SK-N-SH treated with all-trans-retinoic acid at 6 μM for 48 hours (cell line): Measurements from ENCODE around the gene PTH1R.

Experiments used
- ATAC-seq: fragments of 200-7000 bp; cut with Tn5 transposase; 3 replicates; pipeline ENCODE4 v1.9.1; 2020; ENCODE audit warnings: mild to moderate bottlenecking, moderate library complexity
- ARNTL ChIP-seq: fragments of 450-650 bp; formaldehyde crosslinking; IDR thresholded peaks from 2 replicates; pipeline ENCODE4 v1.5.0; 2020; ENCODE audit warnings: low read depth, mild to moderate bottlenecking, moderate library complexity, borderline replicate concordance
- BACH2 ChIP-seq: fragments of 250-450 bp; sonication (Bioruptor Pico); IDR thresholded peaks from 2 replicates; pipeline ENCODE4 v1.9.0; 2021; ENCODE audit warnings: mild to moderate bottlenecking, borderline replicate concordance
- CSDC2 ChIP-seq: fragments of 250-450 bp; sonication (Bioruptor Pico); IDR thresholded peaks from 2 replicates; pipeline ENCODE4 v1.5.0; 2020; ENCODE audit warnings: mild to moderate bottlenecking, moderate library complexity
- ESRRG ChIP-seq: fragments of 250-450 bp; sonication (Bioruptor Pico); IDR thresholded peaks from 2 replicates; pipeline ENCODE4 v1.6.1; 2021; ENCODE audit warnings: mild to moderate bottlenecking
- GLIS3 ChIP-seq: fragments of 250-450 bp; sonication (Bioruptor Pico); IDR thresholded peaks from 2 replicates; pipeline ENCODE4 v1.5.0; 2020; ENCODE audit warnings: mild to moderate bottlenecking, moderate library complexity
- ISL1 ChIP-seq: fragments of 250-450 bp; sonication (Bioruptor Pico); IDR thresholded peaks from 2 replicates; pipeline ENCODE4 v2.1.2; 2022; ENCODE audit warnings: mild to moderate bottlenecking, moderate library complexity
- OSR1 ChIP-seq: fragments of 250-450 bp; sonication (Bioruptor Pico); IDR thresholded peaks from 2 replicates; pipeline ENCODE4 v1.8.0; 2022; ENCODE audit warnings: moderate library complexity, mild to moderate bottlenecking, inconsistent platforms
- PPARA ChIP-seq: fragments of 250-450 bp; sonication (Bioruptor Pico); IDR thresholded peaks from 2 replicates; pipeline ENCODE4 v1.5.0; 2020; ENCODE audit warnings: mild to moderate bottlenecking, borderline replicate concordance
- RARB ChIP-seq: fragments of 250-450 bp; sonication (Bioruptor Pico); IDR thresholded peaks from 2 replicates; pipeline ENCODE4 v1.8.0; 2021; ENCODE audit warnings: mild to moderate bottlenecking, moderate library complexity
- TCF4 ChIP-seq: fragments of 250-450 bp; sonication (Bioruptor Pico); IDR thresholded peaks from 2 replicates; pipeline ENCODE4 v1.8.0; 2021; ENCODE audit warnings: mild to moderate bottlenecking, moderate library complexity, borderline replicate concordance
- TOX ChIP-seq: fragments of 250-450 bp; sonication (Bioruptor Pico); IDR thresholded peaks from 2 replicates; pipeline ENCODE4 v1.8.0; 2021; ENCODE audit warnings: mild to moderate bottlenecking, moderate library complexity, borderline replicate concordance
- ZC3H10 ChIP-seq: fragments of 250-450 bp; sonication (Bioruptor Pico); IDR thresholded peaks from 2 replicates; pipeline ENCODE4 v1.5.1; 2021; ENCODE audit warnings: mild to moderate bottlenecking, moderate library complexity
- ZFP3 ChIP-seq: fragments of 250-450 bp; sonication (Bioruptor Pico); IDR thresholded peaks from 2 replicates; pipeline ENCODE4 v1.5.0; 2020; ENCODE audit warnings: mild to moderate bottlenecking, moderate library complexity
- ZNF565 ChIP-seq: fragments of 450-650 bp; formaldehyde crosslinking; conservative IDR thresholded peaks from 2 replicates; pipeline ENCODE4 v1.5.0; 2020; ENCODE audit warnings: low read depth, mild to moderate bottlenecking, moderate library complexity
- ZNF70 ChIP-seq: fragments of 450-650 bp; formaldehyde crosslinking; IDR thresholded peaks from 2 replicates; pipeline ENCODE4 v1.5.0; 2020; ENCODE audit warnings: mild to moderate bottlenecking, moderate library complexity
- ZNF8 ChIP-seq: fragments of 450-650 bp; formaldehyde crosslinking; IDR thresholded peaks from 2 replicates; pipeline ENCODE4 v1.5.0; 2020; ENCODE audit warnings: mild to moderate bottlenecking, moderate library complexity
- TF ChIP-seq, protein P1 (sequence below): fragments of 250-450 bp; sonication (Bioruptor Pico); IDR thresholded peaks from 2 replicates; pipeline ENCODE4 v1.8.0; 2021; ENCODE audit warnings: low read depth, mild to moderate bottlenecking, moderate library complexity, borderline replicate concordance
- TF ChIP-seq, protein P2 (sequence below): fragments of 250-450 bp; sonication (Bioruptor Pico); IDR thresholded peaks from 2 replicates; pipeline ENCODE4 v1.5.0; 2020; ENCODE audit warnings: mild to moderate bottlenecking, moderate library complexity
- TF ChIP-seq, protein P3 (sequence below): fragments of 250-450 bp; sonication (Bioruptor Pico); IDR thresholded peaks from 2 replicates; pipeline ENCODE4 v1.8.0; 2020; ENCODE audit warnings: mild to moderate bottlenecking, moderate library complexity, borderline replicate concordance
- TF ChIP-seq, protein P4 (sequence below): fragments of 250-450 bp; sonication (Bioruptor Pico); IDR thresholded peaks from 2 replicates; pipeline ENCODE4 v1.5.1; 2021; ENCODE audit warnings: mild to moderate bottlenecking, moderate library complexity
- TF ChIP-seq, protein P5 (sequence below): fragments of 250-450 bp; sonication (Bioruptor Pico); IDR thresholded peaks from 2 replicates; pipeline ENCODE4 v1.5.1; 2020; ENCODE audit warnings: low read depth, mild to moderate bottlenecking, moderate library complexity

Gene PTH1R

DNA sequence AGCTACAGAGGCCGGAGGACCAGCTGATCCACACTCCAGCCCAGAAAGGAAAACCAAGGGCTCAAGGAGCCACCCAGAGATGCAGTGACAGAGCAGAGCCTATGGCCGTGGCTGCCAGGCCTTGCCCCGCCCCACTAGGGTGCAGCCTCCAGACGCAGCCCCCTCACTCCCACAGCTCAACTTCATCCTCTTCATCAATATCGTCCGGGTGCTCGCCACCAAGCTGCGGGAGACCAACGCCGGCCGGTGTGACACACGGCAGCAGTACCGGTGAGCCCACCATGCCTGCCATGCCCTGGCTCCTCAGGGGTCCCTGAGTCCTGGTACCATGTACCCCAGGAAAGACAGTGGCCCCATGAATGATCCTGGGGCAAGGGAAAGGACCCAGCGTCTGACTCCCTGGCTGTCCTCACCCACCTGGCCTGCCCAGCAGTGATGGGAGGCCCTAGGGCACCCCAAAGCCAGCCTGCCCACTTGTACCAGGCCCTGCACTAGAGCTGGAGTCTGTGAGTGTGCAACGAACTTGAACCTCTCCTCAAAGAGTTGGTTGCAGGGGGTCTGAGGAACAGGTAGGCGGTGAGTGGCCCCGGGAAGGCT lies 24.2 kb downstream of the PTH1R start:
- no peak for TF ChIP-seq GLIS3 (CRISPR knock-in tag)
- TF ChIP-seq ESRRG = no peak
- TF ChIP-seq TCF4 (CRISPR knock-in tag) = no peak
- TF ChIP-seq, protein P1, sequence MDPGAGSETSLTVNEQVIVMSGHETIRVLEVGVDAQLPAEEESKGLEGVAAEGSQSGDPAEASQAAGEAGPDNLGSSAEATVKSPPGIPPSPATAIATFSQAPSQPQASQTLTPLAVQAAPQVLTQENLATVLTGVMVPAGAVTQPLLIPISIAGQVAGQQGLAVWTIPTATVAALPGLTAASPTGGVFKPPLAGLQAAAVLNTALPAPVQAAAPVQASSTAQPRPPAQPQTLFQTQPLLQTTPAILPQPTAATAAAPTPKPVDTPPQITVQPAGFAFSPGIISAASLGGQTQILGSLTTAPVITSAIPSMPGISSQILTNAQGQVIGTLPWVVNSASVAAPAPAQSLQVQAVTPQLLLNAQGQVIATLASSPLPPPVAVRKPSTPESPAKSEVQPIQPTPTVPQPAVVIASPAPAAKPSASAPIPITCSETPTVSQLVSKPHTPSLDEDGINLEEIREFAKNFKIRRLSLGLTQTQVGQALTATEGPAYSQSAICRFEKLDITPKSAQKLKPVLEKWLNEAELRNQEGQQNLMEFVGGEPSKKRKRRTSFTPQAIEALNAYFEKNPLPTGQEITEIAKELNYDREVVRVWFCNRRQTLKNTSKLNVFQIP (CRISPR knock-in tag) = no peak
- TF ChIP-seq ARNTL = no peak
- no peak for TF ChIP-seq ZNF70 (CRISPR knock-in tag)
- TF ChIP-seq, protein P2, sequence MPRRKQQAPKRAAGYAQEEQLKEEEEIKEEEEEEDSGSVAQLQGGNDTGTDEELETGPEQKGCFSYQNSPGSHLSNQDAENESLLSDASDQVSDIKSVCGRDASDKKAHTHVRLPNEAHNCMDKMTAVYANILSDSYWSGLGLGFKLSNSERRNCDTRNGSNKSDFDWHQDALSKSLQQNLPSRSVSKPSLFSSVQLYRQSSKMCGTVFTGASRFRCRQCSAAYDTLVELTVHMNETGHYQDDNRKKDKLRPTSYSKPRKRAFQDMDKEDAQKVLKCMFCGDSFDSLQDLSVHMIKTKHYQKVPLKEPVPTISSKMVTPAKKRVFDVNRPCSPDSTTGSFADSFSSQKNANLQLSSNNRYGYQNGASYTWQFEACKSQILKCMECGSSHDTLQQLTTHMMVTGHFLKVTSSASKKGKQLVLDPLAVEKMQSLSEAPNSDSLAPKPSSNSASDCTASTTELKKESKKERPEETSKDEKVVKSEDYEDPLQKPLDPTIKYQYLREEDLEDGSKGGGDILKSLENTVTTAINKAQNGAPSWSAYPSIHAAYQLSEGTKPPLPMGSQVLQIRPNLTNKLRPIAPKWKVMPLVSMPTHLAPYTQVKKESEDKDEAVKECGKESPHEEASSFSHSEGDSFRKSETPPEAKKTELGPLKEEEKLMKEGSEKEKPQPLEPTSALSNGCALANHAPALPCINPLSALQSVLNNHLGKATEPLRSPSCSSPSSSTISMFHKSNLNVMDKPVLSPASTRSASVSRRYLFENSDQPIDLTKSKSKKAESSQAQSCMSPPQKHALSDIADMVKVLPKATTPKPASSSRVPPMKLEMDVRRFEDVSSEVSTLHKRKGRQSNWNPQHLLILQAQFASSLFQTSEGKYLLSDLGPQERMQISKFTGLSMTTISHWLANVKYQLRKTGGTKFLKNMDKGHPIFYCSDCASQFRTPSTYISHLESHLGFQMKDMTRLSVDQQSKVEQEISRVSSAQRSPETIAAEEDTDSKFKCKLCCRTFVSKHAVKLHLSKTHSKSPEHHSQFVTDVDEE (CRISPR knock-in tag) = no peak
- TF ChIP-seq, protein P3, sequence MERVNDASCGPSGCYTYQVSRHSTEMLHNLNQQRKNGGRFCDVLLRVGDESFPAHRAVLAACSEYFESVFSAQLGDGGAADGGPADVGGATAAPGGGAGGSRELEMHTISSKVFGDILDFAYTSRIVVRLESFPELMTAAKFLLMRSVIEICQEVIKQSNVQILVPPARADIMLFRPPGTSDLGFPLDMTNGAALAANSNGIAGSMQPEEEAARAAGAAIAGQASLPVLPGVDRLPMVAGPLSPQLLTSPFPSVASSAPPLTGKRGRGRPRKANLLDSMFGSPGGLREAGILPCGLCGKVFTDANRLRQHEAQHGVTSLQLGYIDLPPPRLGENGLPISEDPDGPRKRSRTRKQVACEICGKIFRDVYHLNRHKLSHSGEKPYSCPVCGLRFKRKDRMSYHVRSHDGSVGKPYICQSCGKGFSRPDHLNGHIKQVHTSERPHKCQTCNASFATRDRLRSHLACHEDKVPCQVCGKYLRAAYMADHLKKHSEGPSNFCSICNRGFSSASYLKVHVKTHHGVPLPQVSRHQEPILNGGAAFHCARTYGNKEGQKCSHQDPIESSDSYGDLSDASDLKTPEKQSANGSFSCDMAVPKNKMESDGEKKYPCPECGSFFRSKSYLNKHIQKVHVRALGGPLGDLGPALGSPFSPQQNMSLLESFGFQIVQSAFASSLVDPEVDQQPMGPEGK = no peak
- no peak for TF ChIP-seq OSR1 (CRISPR knock-in tag)
- TF ChIP-seq ZNF8 (CRISPR knock-in tag) = no peak
- TF ChIP-seq, all 23 proteins: peak for 0
- no peak for ATAC-seq

DNA sequence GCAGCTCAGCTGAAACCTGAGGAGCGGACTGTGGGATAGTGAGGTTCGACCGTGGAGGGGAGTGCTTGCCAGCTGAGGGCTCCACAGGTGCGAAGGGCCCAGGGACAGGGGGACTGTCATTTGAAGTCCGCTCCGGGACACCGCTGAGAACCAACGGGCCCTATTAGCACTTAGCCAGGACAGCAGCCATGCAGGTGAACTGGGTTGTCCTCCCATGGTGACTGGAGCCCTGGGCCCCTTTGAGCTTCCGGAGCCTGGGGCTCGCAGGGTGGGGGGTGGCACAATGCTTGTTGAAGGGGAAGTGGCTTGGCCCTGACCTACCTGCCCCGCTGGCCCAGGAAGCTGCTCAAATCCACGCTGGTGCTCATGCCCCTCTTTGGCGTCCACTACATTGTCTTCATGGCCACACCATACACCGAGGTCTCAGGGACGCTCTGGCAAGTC lies 24.7 kb downstream of the PTH1R start:
- ATAC-seq = no peak
- TF ChIP-seq, protein P4, sequence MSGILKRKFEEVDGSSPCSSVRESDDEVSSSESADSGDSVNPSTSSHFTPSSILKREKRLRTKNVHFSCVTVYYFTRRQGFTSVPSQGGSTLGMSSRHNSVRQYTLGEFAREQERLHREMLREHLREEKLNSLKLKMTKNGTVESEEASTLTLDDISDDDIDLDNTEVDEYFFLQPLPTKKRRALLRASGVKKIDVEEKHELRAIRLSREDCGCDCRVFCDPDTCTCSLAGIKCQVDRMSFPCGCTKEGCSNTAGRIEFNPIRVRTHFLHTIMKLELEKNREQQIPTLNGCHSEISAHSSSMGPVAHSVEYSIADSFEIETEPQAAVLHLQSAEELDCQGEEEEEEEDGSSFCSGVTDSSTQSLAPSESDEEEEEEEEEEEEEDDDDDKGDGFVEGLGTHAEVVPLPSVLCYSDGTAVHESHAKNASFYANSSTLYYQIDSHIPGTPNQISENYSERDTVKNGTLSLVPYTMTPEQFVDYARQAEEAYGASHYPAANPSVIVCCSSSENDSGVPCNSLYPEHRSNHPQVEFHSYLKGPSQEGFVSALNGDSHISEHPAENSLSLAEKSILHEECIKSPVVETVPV (CRISPR knock-in tag) = no peak
- TF ChIP-seq GLIS3 (CRISPR knock-in tag) (no peak), ZNF8 (CRISPR knock-in tag) (no peak), CSDC2 (no peak), ZFP3 (CRISPR knock-in tag) (no peak), ISL1 (no peak), RARB (no peak), ZNF565 (no peak), ZC3H10 (CRISPR knock-in tag) (no peak), ZNF70 (CRISPR knock-in tag) (no peak), ARNTL (no peak), TOX (CRISPR knock-in tag) (no peak), BACH2 (CRISPR knock-in tag) (no peak), PPARA (no peak), OSR1 (CRISPR knock-in tag) (no peak)
- TF ChIP-seq, protein P5, sequence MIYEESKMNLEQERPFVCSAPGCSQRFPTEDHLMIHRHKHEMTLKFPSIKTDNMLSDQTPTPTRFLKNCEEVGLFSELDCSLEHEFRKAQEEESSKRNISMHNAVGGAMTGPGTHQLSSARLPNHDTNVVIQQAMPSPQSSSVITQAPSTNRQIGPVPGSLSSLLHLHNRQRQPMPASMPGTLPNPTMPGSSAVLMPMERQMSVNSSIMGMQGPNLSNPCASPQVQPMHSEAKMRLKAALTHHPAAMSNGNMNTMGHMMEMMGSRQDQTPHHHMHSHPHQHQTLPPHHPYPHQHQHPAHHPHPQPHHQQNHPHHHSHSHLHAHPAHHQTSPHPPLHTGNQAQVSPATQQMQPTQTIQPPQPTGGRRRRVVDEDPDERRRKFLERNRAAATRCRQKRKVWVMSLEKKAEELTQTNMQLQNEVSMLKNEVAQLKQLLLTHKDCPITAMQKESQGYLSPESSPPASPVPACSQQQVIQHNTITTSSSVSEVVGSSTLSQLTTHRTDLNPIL = no peak
- TF ChIP-seq, protein P2 (CRISPR knock-in tag) = no peak
- TF ChIP-seq, protein P3 = no peak
- TF ChIP-seq, protein P1 (CRISPR knock-in tag) = no peak
